Renal pelvis (tissue), 4 donors: ENCODE results near the gene DENND1A. TPM values are rescaled to one million over a fixed set of nuclear protein-coding genes. Genes with fewer than 3 reads are reported as not detected.

ENCODE experiments used
- DNase-seq: peaks from one replicate; pipeline ENCODE4 v3.0.0-alpha.2; 2013
- polyA plus RNA-seq, 3 donors: library from polyadenylated mRNA; unstranded; fragments of 120-200 nt; gene quantifications; one replicate each; pipeline ENCODE4 v1.2.1, GENCODE V29; 2013; ENCODE audit not compliant: insufficient read length in 3 of 3

DENND1A gene
- polyA plus RNA-seq, 3 donors = 21.6 to 23.3 (median 22.8) TPM

GRCh38 chr9:123629531-123629930 lies 300.4 kb downstream of the DENND1A start:
- DNase-seq = no peak

GRCh38 chr9:123622711-123623241 lies 307.1 kb downstream of the DENND1A start:
- no peak for DNase-seq

GRCh38 chr9:123620239-123620638 lies 309.7 kb downstream of the DENND1A start:
- DNase-seq = no peak

GRCh38 chr9:123617952-123618678 lies 311.8 kb downstream of the DENND1A start:
- no peak for DNase-seq

GRCh38 chr9:123617286-123617685 lies 312.6 kb downstream of the DENND1A start:
- no peak for DNase-seq

- no peak for DNase-seq
Measured at GRCh38 chr9:123616707-123617106, 313.2 kb downstream of the DENND1A start.

GRCh38 chr9:123615381-123615780 lies 314.5 kb downstream of the DENND1A start:
- DNase-seq = no peak

- peak; percentile 38 for DNase-seq
Measured at GRCh38 chr9:123614306-123615263, 315.3 kb downstream of the DENND1A start.

- no peak for DNase-seq
Measured at GRCh38 chr9:123611226-123611625, 318.7 kb downstream of the DENND1A start.

GRCh38 chr9:123609844-123610243 lies 320.1 kb downstream of the DENND1A start:
- no peak for DNase-seq

GRCh38 chr9:123608104-123608503 lies 321.8 kb downstream of the DENND1A start:
- no peak for DNase-seq

GRCh38 chr9:123607479-123607878 lies 322.4 kb downstream of the DENND1A start:
- no peak for DNase-seq

GRCh38 chr9:123606141-123606540 lies 323.8 kb downstream of the DENND1A start:
- no peak for DNase-seq

GRCh38 chr9:123605286-123605685 lies 324.6 kb downstream of the DENND1A start:
- DNase-seq = no peak

- no peak for DNase-seq
Measured at GRCh38 chr9:123604861-123605260, 325.1 kb downstream of the DENND1A start.

GRCh38 chr9:123601828-123602227 lies 328.1 kb downstream of the DENND1A start:
- no peak for DNase-seq

GRCh38 chr9:123599781-123600180 lies 330.1 kb downstream of the DENND1A start:
- no peak for DNase-seq

- DNase-seq = no peak
Measured at GRCh38 chr9:123597876-123598556, 331.9 kb downstream of the DENND1A start.

GRCh38 chr9:123597048-123597447 lies 332.9 kb downstream of the DENND1A start:
- DNase-seq = no peak

GRCh38 chr9:123591283-123591682 lies 338.6 kb downstream of the DENND1A start:
- no peak for DNase-seq

GRCh38 chr9:123590499-123590898 lies 339.4 kb downstream of the DENND1A start:
- no peak for DNase-seq
